ENCODE results near the gene GATA1. TPM values are rescaled to one million over a fixed set of nuclear protein-coding genes. Genes with fewer than 3 reads are reported as not detected.

GATA1 gene
- total RNA-seq, 2 experiments from 2014 or later: not detected

GRCh38 chrX:48761674-48762471 is 24.5 kb upstream of the GATA1 start, which contains the start of gene GLOD5:
TSS of gene GLOD5 (plus strand) at chrX:48761747. CDS start at chrX:48761791, 44 bp downstream.
- H3K27me3 Mint-ChIP-seq (ENCODE audit: low read depth): no peaks in the 10 kb centered on the region
- CTCF ChIA-PET: no interaction called here
- H3K27ac Mint-ChIP-seq: no peak within 1 kb of the TSS
- peak; percentile 46 for DNase-seq
- no peaks in the 10 kb centered on the region for H3K36me3 Mint-ChIP-seq (ENCODE audit: low read depth)
- no peak within 1 kb of the TSS for H3K4me3 Mint-ChIP-seq
- intact Hi-C loops (cut with micrococcal nuclease): no loop called here
- peaks cover 4% of the 10 kb centered on the region for H3K4me1 Mint-ChIP-seq (ENCODE audit: low read depth)
- H3K9me3 Mint-ChIP-seq: no peaks in the 10 kb centered on the region

DNA sequence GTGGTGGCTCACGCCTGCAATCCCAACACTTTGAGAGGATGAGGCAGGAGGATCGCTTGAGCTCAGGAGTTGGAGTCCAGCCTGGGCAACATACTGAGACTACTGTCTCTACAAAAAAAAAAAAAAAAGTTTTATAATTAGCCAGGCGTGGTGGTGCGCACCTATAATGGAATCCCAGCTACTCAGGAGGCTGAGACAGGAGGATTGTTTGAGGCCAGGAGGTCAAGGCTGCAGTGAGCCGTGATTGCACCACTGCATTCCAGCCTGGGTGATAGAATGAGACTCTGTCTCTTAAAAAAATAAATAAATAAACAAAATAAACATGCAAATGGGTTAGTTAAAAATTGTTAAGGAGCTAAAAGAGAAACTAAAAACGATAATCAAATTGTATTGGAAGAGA is 17.2 kb upstream of the GATA1 start:
- Mint-ChIP-seq H3K4me1 (ENCODE audit: low read depth) (no peaks in the 10 kb centered on the region), H3K36me3 (ENCODE audit: low read depth) (no peaks in the 10 kb centered on the region), H3K4me3 (no peak overlapping the region), H3K27ac (no peak overlapping the region), H3K27me3 (ENCODE audit: low read depth) (no peaks in the 10 kb centered on the region), H3K9me3 (no peaks in the 10 kb centered on the region)
- DNase-seq: no peak
- intact Hi-C loops (cut with micrococcal nuclease): no loop called here
- CTCF ChIA-PET: no interaction called here

DNA sequence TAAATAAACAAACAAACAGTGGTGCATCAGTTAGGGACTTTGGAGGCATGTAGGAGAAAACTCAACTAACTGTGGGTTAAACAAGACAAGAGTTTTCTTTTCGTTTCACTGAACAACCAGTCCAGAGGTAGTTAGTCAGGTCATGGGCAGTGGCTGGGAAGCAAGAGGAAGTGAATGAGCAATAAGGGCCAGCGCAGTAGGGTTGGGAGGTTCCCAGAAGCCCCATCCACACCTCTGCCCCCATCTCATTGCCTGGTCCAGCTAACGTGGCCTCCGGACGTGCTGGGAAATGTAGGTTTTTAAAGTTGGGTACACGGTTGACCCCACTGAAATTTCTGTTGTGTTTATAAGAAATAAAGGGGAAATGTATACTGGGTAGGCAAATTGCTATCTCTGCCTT is 16.1 kb upstream of the GATA1 start:
- no peak overlapping the region for H3K4me3 Mint-ChIP-seq
- CTCF ChIA-PET: no interaction called here
- no peak for DNase-seq
- no peak overlapping the region for H3K27ac Mint-ChIP-seq
- no peaks in the 10 kb centered on the region for H3K9me3 Mint-ChIP-seq
- H3K4me1 Mint-ChIP-seq (ENCODE audit: low read depth): no peaks in the 10 kb centered on the region
- intact Hi-C loops (cut with micrococcal nuclease): no loop called here
- no peaks in the 10 kb centered on the region for H3K36me3 Mint-ChIP-seq (ENCODE audit: low read depth)
- no peaks in the 10 kb centered on the region for H3K27me3 Mint-ChIP-seq (ENCODE audit: low read depth)

GRCh38 chrX:48772602-48773001 is 13.8 kb upstream of the GATA1 start:
- H3K4me1 Mint-ChIP-seq (ENCODE audit: low read depth): no peaks in the 10 kb centered on the region
- H3K36me3 Mint-ChIP-seq (ENCODE audit: low read depth): no peaks in the 10 kb centered on the region
- H3K4me3 Mint-ChIP-seq: no peak overlapping the region
- H3K27ac Mint-ChIP-seq: no peak overlapping the region
- no peaks in the 10 kb centered on the region for H3K27me3 Mint-ChIP-seq (ENCODE audit: low read depth)
- no peak for DNase-seq
- intact Hi-C loops (cut with micrococcal nuclease): no loop called here
- CTCF ChIA-PET: no interaction called here
- no peaks in the 10 kb centered on the region for H3K9me3 Mint-ChIP-seq

DNA sequence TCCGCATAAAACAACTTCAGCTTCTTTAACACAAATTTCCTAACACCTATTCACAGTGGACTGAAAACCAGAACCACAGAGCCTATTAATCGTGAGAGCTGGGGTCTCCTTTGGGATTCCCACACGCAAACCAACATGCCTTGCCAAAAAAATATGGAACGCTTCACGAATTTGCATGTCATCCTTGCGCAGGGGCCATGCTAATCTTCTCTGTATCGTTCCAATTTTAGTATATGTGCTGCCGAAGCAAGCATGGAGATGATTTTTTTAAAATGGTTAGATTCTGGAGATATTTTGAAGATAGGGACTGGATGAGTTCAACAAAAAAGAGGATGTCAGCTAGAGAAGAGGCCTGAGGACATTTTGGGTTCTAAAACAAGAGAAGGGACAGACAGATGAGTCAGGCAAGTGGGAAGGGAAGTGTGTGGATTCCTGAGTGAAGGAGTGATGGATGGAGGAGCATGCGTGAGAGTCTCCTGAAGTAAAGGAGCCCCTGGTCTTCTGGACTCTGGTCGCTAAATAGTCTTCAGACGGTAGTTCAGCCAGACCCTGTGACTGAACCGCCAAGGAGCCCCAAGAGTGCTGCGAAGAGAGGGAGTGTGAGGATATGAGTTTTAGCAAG is 9.5 kb upstream of the GATA1 start:
- intact Hi-C loops (cut with micrococcal nuclease): no loop called here
- no peaks in the 10 kb centered on the region for H3K4me1 Mint-ChIP-seq (ENCODE audit: low read depth)
- H3K27ac Mint-ChIP-seq: no peak overlapping the region

GRCh38 chrX:48779399-48779798 is 7.0 kb upstream of the GATA1 start:
- Mint-ChIP-seq H3K4me3 (no peak overlapping the region), H3K27me3 (ENCODE audit: low read depth) (no peaks in the 10 kb centered on the region), H3K9me3 (no peaks in the 10 kb centered on the region), H3K36me3 (ENCODE audit: low read depth) (no peaks in the 10 kb centered on the region), H3K27ac (no peak overlapping the region), H3K4me1 (ENCODE audit: low read depth) (no peaks in the 10 kb centered on the region)
- intact Hi-C loops (cut with micrococcal nuclease): no loop called here
- CTCF ChIA-PET: no interaction called here
- no peak for DNase-seq

More for the DNA sequence above, 9.5 kb upstream of the GATA1 start:
- no peak for DNase-seq
- Mint-ChIP-seq H3K27me3 (ENCODE audit: low read depth) (no peaks in the 10 kb centered on the region), H3K9me3 (no peaks in the 10 kb centered on the region), H3K4me3 (no peak overlapping the region), H3K36me3 (ENCODE audit: low read depth) (no peaks in the 10 kb centered on the region)
- CTCF ChIA-PET: no interaction called here

GRCh38 chrX:48781705-48782104 is 4.7 kb upstream of the GATA1 start:
- Mint-ChIP-seq H3K27ac (no peak overlapping the region), H3K4me3 (no peak overlapping the region), H3K36me3 (ENCODE audit: low read depth) (no peaks in the 10 kb centered on the region), H3K9me3 (no peaks in the 10 kb centered on the region), H3K4me1 (ENCODE audit: low read depth) (no peaks in the 10 kb centered on the region), H3K27me3 (ENCODE audit: low read depth) (no peaks in the 10 kb centered on the region)
- no peak for DNase-seq
- intact Hi-C loops (cut with micrococcal nuclease): no loop called here
- CTCF ChIA-PET: no interaction called here

DNA sequence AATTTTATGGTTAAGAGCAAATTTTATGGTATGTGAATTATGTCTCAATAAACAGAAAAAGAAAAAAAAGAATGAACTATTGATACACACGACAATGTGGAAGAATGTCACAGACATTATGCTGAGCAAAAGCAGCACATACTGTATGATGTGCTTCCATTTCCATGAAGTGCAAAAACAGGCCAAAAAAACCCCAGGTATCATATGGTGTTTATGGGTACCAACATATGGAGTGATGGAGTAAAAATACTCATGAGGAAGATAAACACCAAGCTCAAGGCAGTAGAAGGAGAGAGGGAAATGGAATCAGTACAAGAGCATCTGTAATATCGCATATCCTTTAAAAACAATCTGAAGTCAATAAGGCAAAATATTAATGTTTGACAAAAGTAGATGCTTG is 4.2 kb upstream of the GATA1 start:
- Mint-ChIP-seq H3K9me3 (no peaks in the 10 kb centered on the region), H3K27ac (no peak overlapping the region), H3K4me3 (no peak overlapping the region), H3K4me1 (ENCODE audit: low read depth) (no peaks in the 10 kb centered on the region), H3K36me3 (ENCODE audit: low read depth) (no peaks in the 10 kb centered on the region), H3K27me3 (ENCODE audit: low read depth) (no peaks in the 10 kb centered on the region)
- intact Hi-C loops (cut with micrococcal nuclease): no loop called here
- no peak for DNase-seq
- CTCF ChIA-PET: no interaction called here

DNA sequence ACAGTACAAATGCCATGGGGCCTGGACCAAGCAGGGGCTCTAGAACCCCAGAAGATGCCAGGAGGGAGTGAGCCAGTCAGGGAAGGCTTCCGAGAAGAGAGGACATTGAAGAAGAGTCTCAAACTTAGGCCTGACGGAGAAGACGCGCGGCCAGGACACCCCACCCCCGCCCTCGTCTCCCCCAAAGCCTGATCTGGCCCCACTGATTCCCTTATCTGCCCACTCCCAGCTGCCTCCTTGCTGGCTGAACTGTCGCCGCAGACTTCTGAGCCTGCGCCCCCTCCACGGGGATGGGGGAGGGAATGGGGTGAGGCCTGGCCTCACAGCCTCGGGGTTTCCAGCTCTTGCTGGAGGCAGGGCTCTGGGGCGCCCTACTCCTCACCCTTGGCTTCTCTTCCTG is 3.6 kb upstream of the GATA1 start:
- Mint-ChIP-seq H3K36me3 (ENCODE audit: low read depth) (no peaks in the 10 kb centered on the region), H3K9me3 (no peaks in the 10 kb centered on the region), H3K27ac (no peak overlapping the region), H3K4me1 (ENCODE audit: low read depth) (no peaks in the 10 kb centered on the region), H3K4me3 (no peak overlapping the region), H3K27me3 (ENCODE audit: low read depth) (peaks cover 1% of the 10 kb centered on the region)
- intact Hi-C loops (cut with micrococcal nuclease): no loop called here
- no peak for DNase-seq
- CTCF ChIA-PET: no interaction called here

- H3K36me3 Mint-ChIP-seq (ENCODE audit: low read depth): no peaks in the 10 kb centered on the region
- H3K4me1 Mint-ChIP-seq (ENCODE audit: low read depth): peaks cover 8% of the 10 kb centered on the region
- DNase-seq: no peak
- intact Hi-C loops (cut with micrococcal nuclease): no loop called here
- no peak overlapping the region for H3K27ac Mint-ChIP-seq
- no peaks in the 10 kb centered on the region for H3K9me3 Mint-ChIP-seq
- H3K27me3 Mint-ChIP-seq (ENCODE audit: low read depth): peaks cover 1% of the 10 kb centered on the region
- no peak overlapping the region for H3K4me3 Mint-ChIP-seq
- CTCF ChIA-PET: interaction anchor here (0.5 kb wide), 1 partner anchor 82 kb away, joined by 3 read pairs; no protein-coding TSS in a partner anchor
Observed at GRCh38 chrX:48784726-48785125, 1.7 kb upstream of the GATA1 start.

DNA sequence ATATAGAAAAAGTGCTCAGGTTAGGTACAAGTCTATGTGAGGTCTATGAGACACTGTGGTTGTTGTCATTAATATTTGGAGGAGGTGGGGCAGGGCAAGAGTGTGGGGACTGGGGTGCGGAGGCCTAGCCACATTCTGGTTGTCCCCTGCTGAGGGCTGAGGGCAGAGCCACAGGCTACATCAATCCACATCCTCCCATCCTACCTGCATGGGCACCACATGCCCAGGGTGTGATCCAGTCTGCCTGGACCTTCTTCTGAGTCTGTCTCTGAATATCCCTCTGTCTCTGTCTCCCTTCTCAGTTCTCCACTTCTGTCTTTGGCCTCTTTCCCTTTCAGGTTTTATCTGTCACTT is 1.2 kb upstream of the GATA1 start:
- DNase-seq: no peak
- CTCF ChIA-PET: interaction anchor here (0.5 kb wide), 1 partner anchor 82 kb away, joined by 3 read pairs; no protein-coding TSS in a partner anchor
- Mint-ChIP-seq H3K9me3 (no peaks in the 10 kb centered on the region), H3K4me1 (ENCODE audit: low read depth) (peaks cover 10% of the 10 kb centered on the region), H3K27ac (no peak overlapping the region), H3K27me3 (ENCODE audit: low read depth) (peaks cover 1% of the 10 kb centered on the region), H3K4me3 (no peak overlapping the region), H3K36me3 (ENCODE audit: low read depth) (no peaks in the 10 kb centered on the region)
- intact Hi-C loops (cut with micrococcal nuclease): no loop called here

DNA sequence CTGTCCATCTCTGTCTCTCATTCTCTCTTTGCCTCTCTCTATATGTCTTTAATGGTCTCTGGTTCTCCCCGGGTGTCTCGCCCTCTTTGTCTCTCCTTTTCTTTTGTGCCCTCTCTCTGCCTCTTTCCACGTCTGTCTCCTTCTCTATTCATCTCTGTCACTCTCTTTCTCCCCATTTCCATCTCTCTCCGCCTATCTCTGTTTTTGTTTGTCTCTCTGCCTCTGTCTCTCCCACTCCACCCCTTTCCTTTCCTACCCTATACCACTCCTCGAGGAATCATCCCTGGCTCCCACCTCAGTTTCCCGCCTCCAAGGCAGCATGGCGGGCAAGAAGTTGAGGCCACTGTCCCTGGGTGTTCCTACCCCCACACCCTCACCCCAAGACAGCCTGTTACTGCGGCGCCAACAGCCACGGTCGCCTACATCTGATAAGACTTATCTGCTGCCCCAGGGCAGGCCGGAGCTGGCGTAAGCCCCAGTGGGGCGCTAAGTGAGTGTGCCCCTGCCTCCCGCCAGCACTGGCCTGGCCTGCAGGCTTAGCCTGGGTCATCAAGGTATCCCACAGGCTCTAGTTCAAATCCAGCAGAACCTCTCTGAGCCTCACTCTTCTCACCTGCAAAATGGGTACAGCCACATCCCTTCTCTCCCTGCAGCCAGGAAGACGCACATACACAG is 713 bp upstream of the GATA1 start:
- intact Hi-C loops (cut with micrococcal nuclease): no loop called here
- CTCF ChIA-PET: no interaction called here
- DNase-seq: no peak
- Mint-ChIP-seq H3K4me1 (ENCODE audit: low read depth) (peaks cover 10% of the 10 kb centered on the region), H3K9me3 (no peaks in the 10 kb centered on the region), H3K36me3 (ENCODE audit: low read depth) (no peaks in the 10 kb centered on the region), H3K4me3 (no peak overlapping the region), H3K27me3 (ENCODE audit: low read depth) (peaks cover 1% of the 10 kb centered on the region), H3K27ac (no peak overlapping the region)

All from activated naive CD4-positive, alpha-beta T cell treated with anti-CD3 and anti-CD28 coated beads for 36 hours (primary cell).